GM19099 (cell line): ENCODE data around the gene PLXNA3.

Experiments used
- POLR2A ChIP-seq: IDR thresholded peaks from 3 replicates; pipeline ENCODE4 v1.6.1; 2011; ENCODE audit warnings: low read depth; ENCODE audit not compliant: insufficient read length; ENCODE audit errors: extremely low read depth

PLXNA3 gene

DNA sequence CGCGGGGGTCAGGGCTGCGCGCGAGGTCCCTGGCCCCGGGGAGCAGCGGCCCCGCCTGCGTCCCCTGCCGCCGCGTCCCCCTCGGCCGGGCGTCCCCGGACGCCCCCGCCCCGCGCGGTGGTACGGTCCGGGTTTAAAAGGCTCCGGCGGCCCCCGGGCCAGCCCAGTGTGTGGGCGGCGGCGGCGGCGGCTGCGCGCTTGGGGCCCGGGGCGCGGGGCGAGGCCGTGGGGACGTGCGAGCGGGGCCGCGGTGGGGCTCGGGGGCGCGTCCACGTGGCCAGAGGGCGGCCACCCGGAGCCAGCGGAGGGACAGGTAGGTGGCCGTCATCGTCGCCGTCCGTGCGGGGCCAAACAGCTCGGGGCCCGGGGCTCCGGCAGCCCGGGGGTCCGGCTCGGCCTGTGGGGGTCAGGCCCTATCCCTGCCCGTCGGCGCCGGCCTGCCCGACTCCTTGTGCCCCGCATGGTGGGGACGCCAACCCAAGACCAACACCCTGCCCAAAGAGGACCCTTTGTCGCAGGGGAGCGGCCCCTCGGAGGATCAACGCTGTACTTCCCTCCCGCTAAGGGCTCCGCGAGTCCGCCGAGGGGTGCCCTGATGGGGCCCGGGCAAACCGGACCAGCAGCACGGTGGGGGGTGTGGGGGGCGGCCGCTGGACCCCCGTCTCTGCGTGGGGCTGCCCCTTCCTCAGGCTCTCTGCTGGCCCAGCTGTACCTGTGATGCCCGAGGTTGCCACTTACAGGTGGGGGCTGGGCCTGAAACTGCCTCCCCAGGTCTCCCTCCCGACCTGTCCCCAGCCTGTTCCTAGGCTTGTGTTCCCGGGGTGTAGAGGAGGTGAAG lies at the start of gene PLXNA3:
PLXNA3 (plus strand) TSS at position 166 of the 838 bp plus-strand sequence. CDS start 1,903 bp downstream, outside the sequence.
- TF ChIP-seq POLR2A = peak; percentile 78

DNA sequence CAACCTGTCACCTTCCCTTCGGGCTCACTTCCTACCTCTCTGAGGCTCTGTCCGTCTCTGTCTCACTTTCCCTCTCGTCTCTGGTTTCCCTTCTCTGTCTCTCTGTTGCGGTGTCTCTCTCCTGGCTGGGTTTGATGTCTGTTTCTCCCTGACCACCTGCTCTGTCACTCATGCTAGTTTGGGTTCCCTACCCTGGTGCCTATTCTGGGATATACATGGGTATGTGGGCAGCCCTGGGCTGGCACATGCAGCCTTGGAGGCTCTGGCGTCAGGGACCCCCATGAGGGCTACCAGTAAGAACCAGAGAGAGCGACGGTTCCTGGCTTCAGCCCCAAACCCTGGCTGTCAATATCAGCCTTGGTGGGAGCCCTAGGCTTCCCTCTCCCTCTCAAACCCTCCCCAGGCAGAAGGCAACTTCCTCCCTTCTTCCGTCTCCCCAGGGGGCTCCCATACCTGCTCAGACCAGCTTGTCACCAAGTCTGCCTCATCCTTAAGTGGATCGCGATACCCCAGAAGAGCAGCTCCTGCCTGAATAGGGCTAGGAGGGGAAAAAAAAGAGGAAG lies 49.3 kb upstream of the PLXNA3 start:
- TF ChIP-seq POLR2A = no peak

DNA sequence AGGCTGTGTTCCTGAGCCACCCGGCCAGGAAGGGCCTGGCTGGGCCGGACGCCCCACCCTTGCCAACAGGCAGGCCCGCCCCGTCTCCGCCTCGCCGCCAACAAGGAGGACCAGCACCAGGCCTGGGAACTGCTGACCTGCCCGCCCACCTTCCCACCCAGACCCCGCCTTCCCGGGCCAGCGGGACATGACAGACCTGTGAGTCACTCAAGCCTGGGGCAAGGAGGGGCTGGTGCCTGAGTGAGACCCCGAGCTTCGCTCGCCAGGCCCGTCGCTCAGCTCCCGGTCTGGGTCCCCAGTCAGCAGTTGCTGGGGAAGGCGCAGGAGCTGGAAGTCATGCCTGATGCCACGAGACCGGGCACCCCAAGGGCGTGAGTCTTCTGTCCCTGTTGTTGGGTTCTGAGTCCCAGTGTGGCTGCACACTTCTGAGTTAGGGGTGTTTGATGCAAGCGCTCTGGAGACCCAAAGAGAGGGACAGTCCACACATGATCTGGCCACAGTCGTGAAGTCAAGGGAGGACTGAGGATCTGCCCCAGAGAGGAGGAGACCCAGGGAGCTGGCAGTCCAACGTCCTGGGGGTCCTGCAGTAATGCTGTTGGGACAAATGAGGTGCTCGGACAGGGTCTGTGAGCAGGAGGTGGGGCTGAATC lies 48.7 kb upstream of the PLXNA3 start, which contains the start of gene DNASE1L1:
DNASE1L1 (minus strand) TSS at position 33 of the 650 bp plus-strand sequence. CDS start 3,686 bp downstream, outside the sequence.
- no peak for TF ChIP-seq POLR2A

DNA sequence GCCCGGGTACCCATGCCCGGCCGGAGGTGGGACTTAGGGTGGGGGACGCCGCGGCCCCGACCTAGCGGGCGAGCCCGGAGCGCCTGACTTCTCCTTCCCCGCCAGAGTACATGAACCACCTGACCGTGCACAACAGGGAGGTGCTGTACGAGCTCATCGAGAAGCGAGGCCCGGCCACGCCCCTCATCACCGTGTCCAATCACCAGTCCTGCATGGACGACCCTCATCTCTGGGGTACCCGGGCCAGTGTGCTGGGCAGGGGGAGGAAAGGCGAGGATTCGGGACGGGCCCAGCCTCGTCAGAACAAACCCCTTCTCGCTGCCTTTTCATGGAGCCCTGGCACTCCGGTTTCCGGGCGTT lies 46.1 kb upstream of the PLXNA3 start:
- no peak for TF ChIP-seq POLR2A

DNA sequence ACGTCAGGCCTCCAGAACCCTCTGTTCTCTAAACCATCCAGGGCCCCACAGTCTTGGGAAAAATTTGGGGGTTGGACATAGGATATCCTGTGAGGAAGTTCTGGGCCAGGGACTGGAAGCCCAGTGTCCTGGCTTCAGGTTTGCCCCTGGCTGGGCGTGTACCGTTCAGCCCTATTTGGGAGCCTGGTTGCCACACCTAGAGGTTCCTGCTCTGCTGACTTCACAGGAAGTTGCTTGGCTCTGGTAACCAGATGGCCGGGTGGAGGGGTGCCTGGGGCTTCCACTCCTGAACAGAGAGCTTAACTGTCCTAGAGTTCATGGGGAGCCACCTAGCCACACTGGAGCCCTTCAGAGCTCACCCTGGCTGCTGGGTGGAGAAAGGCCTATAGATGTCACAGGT lies 45.6 kb upstream of the PLXNA3 start:
- TF ChIP-seq POLR2A = no peak

DNA sequence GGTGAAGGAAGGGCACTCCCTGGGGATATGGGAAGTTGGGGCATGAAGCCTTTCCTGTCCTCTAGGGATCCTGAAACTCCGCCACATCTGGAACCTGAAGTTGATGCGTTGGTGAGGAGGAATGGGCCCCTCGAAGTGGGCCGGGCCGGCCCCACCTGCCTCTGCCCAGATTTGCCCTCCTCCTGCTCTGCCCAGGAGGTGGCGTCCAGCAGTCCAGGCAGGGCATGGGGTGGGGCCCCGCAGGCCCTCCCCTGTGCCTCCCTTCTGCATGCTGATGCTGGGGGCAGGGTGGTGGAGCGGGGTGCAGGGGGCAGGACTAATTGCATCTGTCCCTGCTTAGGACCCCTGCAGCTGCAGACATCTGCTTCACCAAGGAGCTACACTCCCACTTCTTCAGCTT lies 44.9 kb upstream of the PLXNA3 start:
- TF ChIP-seq POLR2A = no peak

DNA sequence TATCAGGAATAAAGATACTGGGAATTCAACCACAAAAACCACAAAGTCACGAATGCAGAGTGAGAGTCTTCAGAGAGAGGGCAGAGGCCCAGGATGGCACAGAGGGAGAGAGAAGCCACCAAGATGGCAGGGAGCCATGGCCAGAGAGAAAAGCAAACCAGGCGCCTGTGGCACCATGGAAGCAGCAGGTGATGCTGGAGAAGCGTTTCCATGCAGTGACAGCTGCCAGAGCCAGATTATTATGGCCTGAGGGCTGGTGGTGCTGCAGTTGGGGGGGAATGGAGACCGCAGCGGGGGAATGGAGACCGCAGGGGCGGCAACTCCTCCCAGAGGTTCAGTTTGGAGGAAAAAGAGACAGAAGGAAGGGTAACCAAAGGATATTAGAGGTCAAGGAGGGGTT lies 40.9 kb upstream of the PLXNA3 start:
- no peak for TF ChIP-seq POLR2A

DNA sequence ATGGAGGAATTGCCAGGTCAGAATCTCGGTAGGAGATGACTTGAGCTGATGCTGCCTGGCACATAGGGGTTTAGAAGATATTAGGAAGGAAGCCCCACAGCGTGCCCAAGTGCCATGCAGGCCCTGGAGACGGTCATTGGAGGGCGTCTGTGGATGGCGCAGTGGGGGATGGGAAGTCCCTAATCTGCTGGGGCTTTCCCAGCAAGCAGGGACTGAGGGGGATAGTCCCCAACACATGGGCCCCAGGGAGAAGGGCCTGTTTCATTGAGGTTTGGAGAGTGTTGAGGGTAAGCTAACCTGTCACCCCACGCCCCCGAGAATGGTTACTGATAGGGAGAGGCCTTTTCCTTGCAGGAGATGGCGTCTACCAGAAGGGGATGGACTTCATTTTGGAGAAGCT lies 38.9 kb upstream of the PLXNA3 start:
- no peak for TF ChIP-seq POLR2A

DNA sequence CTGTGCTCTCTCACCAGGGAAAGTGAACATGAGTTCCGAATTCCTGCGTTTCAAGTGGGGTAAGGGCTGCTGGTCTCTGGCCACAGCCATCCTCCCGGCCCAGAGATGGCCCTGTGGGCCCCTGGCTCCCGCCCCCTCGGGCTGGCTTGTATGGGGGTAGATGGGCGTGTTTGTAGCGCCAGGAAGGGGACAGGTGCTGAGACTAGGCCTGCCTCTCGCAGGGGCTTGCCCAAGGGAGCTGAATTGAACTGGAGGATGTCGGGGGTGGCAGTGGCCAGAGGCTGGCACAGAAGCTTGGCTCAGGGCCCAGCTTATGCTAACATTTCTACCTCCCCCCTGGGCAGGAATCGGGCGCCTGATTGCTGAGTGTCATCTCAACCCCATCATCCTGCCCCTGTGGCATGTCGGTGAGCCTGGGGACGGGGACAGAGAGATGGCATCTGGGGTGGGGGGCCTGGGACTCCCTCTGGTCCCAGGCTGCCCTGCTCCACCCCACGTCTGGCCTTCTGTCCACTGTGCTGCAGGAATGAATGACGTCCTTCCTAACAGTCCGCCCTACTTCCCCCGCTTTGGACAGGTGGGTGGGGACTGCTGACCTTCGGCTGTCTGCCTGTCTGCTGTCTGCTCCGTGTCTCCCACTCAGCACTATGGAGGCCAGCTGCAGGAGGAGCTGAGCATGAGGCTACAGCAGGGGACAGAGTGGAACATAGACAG lies 38.2 kb upstream of the PLXNA3 start:
- TF ChIP-seq POLR2A = no peak

DNA sequence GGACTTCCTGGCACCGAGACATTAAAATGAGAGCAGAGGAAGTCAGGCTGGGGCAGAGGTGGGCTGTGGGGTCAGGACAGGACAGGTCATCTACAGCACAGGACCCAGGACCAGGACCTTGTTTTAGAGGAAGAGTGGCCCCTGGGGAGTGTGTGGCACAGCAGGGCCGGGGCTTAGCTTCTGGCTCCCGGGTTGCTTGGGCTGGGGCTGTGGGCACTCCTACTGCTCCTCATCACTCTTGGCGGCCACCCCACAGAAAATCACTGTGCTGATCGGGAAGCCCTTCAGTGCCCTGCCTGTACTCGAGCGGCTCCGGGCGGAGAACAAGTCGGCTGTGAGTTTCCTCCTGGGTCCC lies 37.7 kb upstream of the PLXNA3 start:
- no peak for TF ChIP-seq POLR2A

DNA sequence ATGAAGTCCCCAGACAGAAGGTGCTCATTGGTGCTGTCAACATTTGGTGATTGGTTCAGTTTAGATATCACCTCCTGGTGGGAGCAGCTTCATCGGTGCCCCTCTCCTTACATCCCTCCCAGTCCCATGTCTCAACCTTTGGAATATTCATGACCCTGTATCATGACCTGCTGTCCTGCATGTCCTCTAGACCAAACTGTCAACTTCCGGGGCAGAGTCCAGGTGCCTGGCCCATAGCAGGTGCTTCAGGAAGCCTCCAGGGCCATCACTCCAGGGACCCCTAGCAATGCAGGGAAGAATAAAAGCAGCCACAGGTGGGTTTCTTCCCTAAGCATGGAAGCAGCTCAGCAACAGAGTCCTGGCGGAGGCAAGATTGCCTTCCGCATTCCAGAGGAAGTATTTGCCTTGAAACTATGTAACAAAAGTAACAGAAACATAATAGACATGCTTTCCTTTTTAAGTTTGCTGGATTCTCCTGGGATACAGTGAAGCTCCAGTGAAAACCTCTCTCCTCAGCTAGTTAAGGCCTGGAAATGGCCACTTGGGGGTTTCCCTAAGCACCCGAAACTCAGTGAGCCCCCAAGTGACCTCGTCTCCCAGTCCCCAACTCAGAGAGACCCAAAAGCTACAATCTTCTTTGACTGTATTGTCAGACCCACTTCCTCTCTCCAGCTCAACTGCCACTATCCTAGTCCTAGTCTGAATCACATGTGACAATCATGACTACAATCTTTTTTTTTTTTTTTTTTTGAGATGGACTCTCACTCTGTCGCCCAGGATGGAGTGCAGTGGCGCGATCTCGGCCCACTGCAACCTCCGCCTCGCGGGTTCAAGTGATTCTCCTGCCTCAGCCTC lies 30.9 kb upstream of the PLXNA3 start:
- TF ChIP-seq POLR2A = no peak

DNA sequence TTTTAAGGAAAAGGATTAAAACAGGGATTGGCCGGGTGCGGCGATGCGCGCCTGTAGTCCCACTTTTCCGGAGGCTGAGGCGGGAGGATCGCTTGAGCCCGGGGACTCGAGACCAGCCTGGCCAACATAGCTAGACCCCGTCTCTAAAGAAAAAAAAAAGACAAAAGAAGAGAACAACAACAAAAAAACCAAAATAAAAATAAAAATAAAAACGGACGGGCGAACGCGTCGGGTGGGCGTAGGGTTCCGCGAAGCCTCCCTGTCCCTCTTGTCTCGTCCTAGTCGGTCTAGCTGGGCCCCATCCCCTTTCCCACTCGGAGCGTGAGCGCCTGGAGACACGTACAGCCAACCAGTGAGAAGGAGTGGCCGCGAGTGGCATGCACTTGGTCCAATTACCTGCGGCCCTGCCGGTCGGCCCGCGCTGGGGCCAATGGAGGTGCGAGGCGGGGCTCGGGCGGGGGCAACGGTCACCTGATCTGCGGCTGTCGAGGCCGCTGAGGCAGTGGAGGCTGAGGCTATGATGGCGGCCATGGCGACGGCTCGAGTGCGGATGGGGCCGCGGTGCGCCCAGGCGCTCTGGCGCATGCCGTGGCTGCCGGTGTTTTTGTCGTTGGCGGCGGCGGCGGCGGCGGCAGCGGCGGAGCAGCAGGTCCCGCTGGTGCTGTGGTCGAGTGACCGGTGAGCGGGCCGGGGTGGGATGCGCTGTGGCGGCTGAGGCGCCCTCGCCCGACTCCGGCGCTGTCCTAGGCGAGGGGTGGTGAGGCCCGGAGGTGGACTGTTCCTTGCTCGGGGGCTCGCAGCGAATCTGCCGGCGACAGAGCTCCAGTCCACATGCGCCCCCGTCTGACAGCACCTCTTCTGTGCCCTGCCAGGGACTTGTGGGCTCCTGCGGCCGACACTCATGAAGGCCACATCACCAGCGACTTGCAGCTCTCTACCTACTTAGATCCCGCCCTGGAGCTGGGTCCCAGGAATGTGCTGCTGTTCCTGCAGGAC lies 29.6 kb upstream of the PLXNA3 start, which contains the start of gene ATP6AP1:
ATP6AP1 (plus strand) TSS at position 502 of the 996 bp plus-strand sequence; CDS start at position 518, 16 bp downstream.
- peak; percentile 62 for TF ChIP-seq POLR2A

DNA sequence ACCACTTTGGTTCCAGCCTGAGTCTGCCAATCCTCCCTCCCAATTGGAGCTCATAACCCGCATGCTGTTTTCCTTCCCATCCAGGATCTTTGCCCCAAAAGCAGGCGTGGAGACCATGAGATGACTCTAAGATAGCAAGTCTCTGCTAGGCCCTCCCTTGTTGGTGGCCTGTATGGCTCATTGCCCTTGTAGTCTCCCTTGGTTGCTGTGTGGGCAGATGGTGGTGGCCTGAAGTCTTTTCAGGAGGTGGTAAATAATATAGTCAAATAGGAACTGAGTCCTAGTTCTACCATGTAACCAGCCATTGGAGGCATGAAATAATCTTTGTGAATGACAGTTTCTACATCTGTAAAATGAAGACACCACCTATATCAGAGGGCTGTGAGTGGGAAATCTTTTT lies 28.4 kb upstream of the PLXNA3 start:
- no peak for TF ChIP-seq POLR2A
